H9 (cell line): ENCODE results near the gene PERM1. TPM values are rescaled to one million over a fixed set of nuclear protein-coding genes. Genes with fewer than 3 reads are reported as not detected.
"Not testable (repeated sequence)": the region's sequence is repeated elsewhere in the genome, so short reads cannot be mapped to it uniquely, and the experiment has no call there.

Experiments used
- DNase-seq: peaks from one replicate; pipeline ENCODE4 v3.0.0-alpha.2; 2017
- H2AFZ ChIP-seq: one replicate; pipeline ENCODE4 v1.6.1; 2013; ENCODE audit warnings: mild to moderate bottlenecking, low read length, control low read depth, moderate library complexity
- H2AK5ac ChIP-seq: 2 replicates; pipeline ENCODE4 v1.6.1; 2013; ENCODE audit warnings: low read length, control low read depth, mixed read lengths; ENCODE audit not compliant: insufficient read length
- H2BK120ac ChIP-seq: one replicate; pipeline ENCODE4 v1.6.1; 2013; ENCODE audit warnings: low read depth, mild to moderate bottlenecking, low read length, control low read depth, inconsistent platforms; ENCODE audit not compliant: poor library complexity, severe bottlenecking
- H2BK12ac ChIP-seq: 2 replicates; pipeline ENCODE4 v1.6.1; 2013; ENCODE audit warnings: low read length, control low read depth, mixed read lengths, low read depth; ENCODE audit not compliant: insufficient read length
- H2BK15ac ChIP-seq: 2 replicates; pipeline ENCODE4 v1.6.1; 2013; ENCODE audit warnings: low read depth, low read length, control low read depth
- H2BK20ac ChIP-seq: one replicate; pipeline ENCODE4 v1.6.1; 2013; ENCODE audit warnings: low read depth, mild to moderate bottlenecking, low read length, control low read depth, inconsistent platforms; ENCODE audit not compliant: poor library complexity, severe bottlenecking
- H2BK5ac ChIP-seq: 2 replicates; pipeline ENCODE4 v1.6.1; 2013; ENCODE audit warnings: low read length, control low read depth, mixed read lengths; ENCODE audit not compliant: insufficient read length
- H3K14ac ChIP-seq: 2 replicates; pipeline ENCODE4 v1.6.1; 2013; ENCODE audit warnings: low read length, control low read depth; ENCODE audit not compliant: insufficient read depth
- H3K18ac ChIP-seq: 2 replicates; pipeline ENCODE4 v1.6.1; 2013; ENCODE audit warnings: low read depth, mild to moderate bottlenecking, mixed read lengths, low read length, control low read depth; ENCODE audit not compliant: insufficient read length
- H3K23ac ChIP-seq: 2 replicates; pipeline ENCODE4 v1.6.1; 2013; ENCODE audit warnings: low read length, control low read depth, mixed read lengths, low read depth; ENCODE audit not compliant: insufficient read length
- H3K23me2 ChIP-seq: 2 replicates; pipeline ENCODE4 v1.6.1; 2013; ENCODE audit warnings: low read depth, mild to moderate bottlenecking, mixed read lengths, low read length, control low read depth; ENCODE audit not compliant: insufficient read length, poor library complexity, severe bottlenecking
- H3K27ac ChIP-seq: 2 replicates; pipeline ENCODE4 v1.5.1; 2013; ENCODE audit warnings: low read length, control low read depth, mixed read lengths, low read depth; ENCODE audit not compliant: insufficient read length
- H3K27me3 ChIP-seq: 2 replicates; pipeline ENCODE4 v1.6.1; 2013; ENCODE audit warnings: low read length, control low read depth, inconsistent platforms; ENCODE audit not compliant: insufficient read depth
- H3K4ac ChIP-seq: 2 replicates; pipeline ENCODE4 v1.6.1; 2013; ENCODE audit warnings: low read depth, mild to moderate bottlenecking, control low read depth, inconsistent platforms, low read length, moderate library complexity
- H3K4me1 ChIP-seq: 2 replicates; pipeline ENCODE4 v1.6.1; 2013; ENCODE audit warnings: low read length, control low read depth, inconsistent platforms; ENCODE audit not compliant: insufficient read depth
- H3K4me2 ChIP-seq: 2 replicates; pipeline ENCODE4 v1.6.1; 2013; ENCODE audit warnings: low read length, control low read depth, mixed read lengths; ENCODE audit not compliant: insufficient read length, insufficient read depth
- H3K56ac ChIP-seq: 2 replicates; pipeline ENCODE4 v1.6.1; 2013; ENCODE audit warnings: low read depth, mild to moderate bottlenecking, mixed read lengths, low read length, control low read depth; ENCODE audit not compliant: insufficient read length
- H3K79me1 ChIP-seq: 2 replicates; pipeline ENCODE4 v1.6.1; 2013; ENCODE audit warnings: low read depth, mild to moderate bottlenecking, moderate library complexity, low read length, control low read depth, inconsistent platforms; ENCODE audit not compliant: insufficient read depth, poor library complexity, severe bottlenecking
- H3K79me2 ChIP-seq: 2 replicates; pipeline ENCODE4 v1.6.1; 2013; ENCODE audit warnings: low read length, control low read depth, inconsistent platforms; ENCODE audit not compliant: insufficient read depth
- H3K9ac ChIP-seq: 2 replicates; pipeline ENCODE4 v1.6.1; 2013; ENCODE audit warnings: low read length, control low read depth, mixed read lengths; ENCODE audit not compliant: insufficient read length; ENCODE audit errors: extremely low read depth
- H3K9me3 ChIP-seq: one replicate; pipeline ENCODE4 v1.6.1; 2013; ENCODE audit warnings: low read depth, low read length, inconsistent platforms; ENCODE audit not compliant: control insufficient read depth
- H3T11ph ChIP-seq: one replicate; pipeline ENCODE4 v1.6.1; 2013; ENCODE audit warnings: mild to moderate bottlenecking, low read length, control low read depth, inconsistent platforms
- H4K20me1 ChIP-seq: one replicate; pipeline ENCODE4 v1.6.1; 2013; ENCODE audit not compliant: control insufficient read depth, insufficient read length, insufficient read depth
- H4K5ac ChIP-seq: 2 replicates; pipeline ENCODE4 v1.6.1; 2013; ENCODE audit warnings: low read depth, mild to moderate bottlenecking, mixed read lengths, low read length, control low read depth; ENCODE audit not compliant: insufficient read length
- H4K8ac ChIP-seq: replicated peaks from 2 replicates; pipeline ENCODE4 v1.6.1; 2013; ENCODE audit warnings: low read length, control low read depth, mixed read lengths, low read depth; ENCODE audit not compliant: insufficient read length
- H4K91ac ChIP-seq: 2 replicates; pipeline ENCODE4 v1.6.1; 2013; ENCODE audit warnings: low read depth, mild to moderate bottlenecking, moderate library complexity, mixed read lengths, low read length, control low read depth; ENCODE audit not compliant: insufficient read length
- H3K27ac Mint-ChIP-seq, 3 experiments: 2 replicates in 2 of 3; 3 replicates in 1 of 3; pipeline ENCODE4 v1.8.0; 2020 to 2021; ENCODE audit warnings: mixed read lengths in 3 of 3, mild to moderate bottlenecking in 1 of 3, moderate library complexity in 1 of 3
- H3K27me3 Mint-ChIP-seq: 2 replicates; pipeline ENCODE4 v1.8.0; 2021; ENCODE audit warnings: low read depth, mild to moderate bottlenecking, moderate library complexity, mixed read lengths
- H3K36me3 Mint-ChIP-seq, 3 experiments: 2 replicates in 2 of 3; 3 replicates in 1 of 3; pipeline ENCODE4 v1.8.0; 2020 to 2021; ENCODE audit warnings: low read depth in 3 of 3, mixed read lengths in 3 of 3; ENCODE audit not compliant: insufficient read depth in 1 of 3
- H3K4me1 Mint-ChIP-seq, 2 experiments: 2 replicates each; pipeline ENCODE4 v1.8.0; 2020; ENCODE audit warnings: mixed read lengths in 2 of 2
- H3K4me3 Mint-ChIP-seq, 2 experiments: 2 replicates in 1 of 2; 3 replicates in 1 of 2; pipeline ENCODE4 v1.8.0; 2020 to 2021; ENCODE audit warnings: mild to moderate bottlenecking in 2 of 2, mixed read lengths in 2 of 2, moderate library complexity in 1 of 2
- H3K9me3 Mint-ChIP-seq, 2 experiments: 2 replicates in 1 of 2; 3 replicates in 1 of 2; pipeline ENCODE4 v1.8.0; 2020; ENCODE audit warnings: mild to moderate bottlenecking in 2 of 2, mixed read lengths in 2 of 2, moderate library complexity in 1 of 2
- WGBS: extraction: QIAGEN DNeasy Blood & Tissue Kit; methylation state at CpG from one replicate; pipeline ENCODE4 v1.1.7; 2013; ENCODE audit warnings: missing lambda C conversion rate, low lambda C conversion rate, mixed read lengths; ENCODE audit not compliant: insufficient read length; ENCODE audit errors: extremely low coverage; 5-methylcytosine and 5-hydroxymethylcytosine counted together
- total RNA-seq: library from RNA; stranded (reverse); gene quantifications from 2 replicates; pipeline ENCODE4 v1.2.1, GENCODE V29; 2021

Gene PERM1
- total RNA-seq, 1 experiment from 2014 or later: not detected

DNA sequence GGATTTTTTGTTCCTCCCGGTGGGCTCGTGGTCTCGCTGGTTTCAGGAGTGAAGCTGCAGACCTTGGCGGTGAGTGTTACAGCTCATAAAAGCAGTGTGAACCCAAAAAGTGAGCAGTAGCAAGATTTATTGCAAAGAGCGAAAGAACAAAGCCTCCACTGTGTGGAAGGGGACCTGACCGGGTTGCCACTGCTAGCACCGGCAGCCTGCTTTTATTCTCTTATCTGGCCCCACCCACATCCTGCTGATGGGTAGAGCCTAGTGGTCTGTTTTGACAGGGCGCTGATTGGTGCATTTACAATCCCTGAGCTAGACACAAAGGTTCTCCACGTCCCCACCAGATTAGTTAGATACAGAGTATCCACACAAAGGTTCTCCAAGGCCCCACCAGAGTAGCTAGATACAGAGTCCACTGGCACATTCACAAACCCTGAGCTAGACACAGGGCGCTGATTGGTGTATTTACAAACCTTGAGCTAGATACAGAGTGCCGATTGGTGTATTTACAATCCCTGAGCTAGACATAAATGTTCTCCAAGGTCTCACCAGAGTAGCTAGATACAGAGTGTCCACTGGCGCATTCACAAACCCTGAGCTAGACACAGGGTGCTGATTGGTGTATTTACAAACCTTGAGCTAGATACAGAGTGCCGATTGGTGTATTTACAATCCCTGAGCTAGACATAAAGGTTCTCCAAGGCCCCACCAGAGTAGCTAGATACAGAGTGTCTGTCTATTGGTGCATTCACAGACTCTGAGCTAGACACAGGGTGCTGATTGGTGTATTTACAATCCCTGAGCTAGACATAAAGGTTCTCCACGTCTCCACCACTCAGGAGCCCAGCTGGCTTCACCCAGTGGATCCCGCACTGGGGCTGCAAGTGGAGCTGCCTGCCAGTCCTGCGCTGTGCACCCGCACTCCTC lies 35.8 kb upstream of the PERM1 start:
- WGBS: no CpG with 5 or more reads among the region's 17 CpGs
- not testable (repeated sequence) for H4K8ac ChIP-seq, H3T11ph ChIP-seq, H3K56ac ChIP-seq, H3K4me2 ChIP-seq, H3K27ac ChIP-seq, H2BK12ac ChIP-seq, H3K18ac ChIP-seq, H3K27me3 Mint-ChIP-seq, H4K20me1 ChIP-seq, H3K79me2 ChIP-seq, H3K36me3 Mint-ChIP-seq, H3K79me1 ChIP-seq, H3K27me3 ChIP-seq, H2BK120ac ChIP-seq, H3K9me3 ChIP-seq, H2BK5ac ChIP-seq, H3K4ac ChIP-seq, H2AFZ ChIP-seq, H3K23ac ChIP-seq, H2AK5ac ChIP-seq, H2BK15ac ChIP-seq, H2BK20ac ChIP-seq, H4K5ac ChIP-seq, H3K9ac ChIP-seq, H3K14ac ChIP-seq, H3K9me3 Mint-ChIP-seq, H3K4me3 Mint-ChIP-seq, H3K4me1 ChIP-seq, H4K91ac ChIP-seq
- Mint-ChIP-seq H3K4me1 (peaks cover 24 to 45% of the 10 kb centered on the region in 2 experiments), H3K27ac (peak overlapping the region in 1 of 3 experiments; percentile 35; a peak in 2 of 7 replicates)
- peak; percentile 19 for DNase-seq
- H3K23me2 ChIP-seq: peaks cover 16% of the 10 kb centered on the region
